ENCODE data around the gene FGD3. TPM values are rescaled to one million over a fixed set of nuclear protein-coding genes. Genes with fewer than 3 reads are reported as not detected.

FGD3 gene
- polyA plus RNA-seq, 1 experiment, result not detected

DNA sequence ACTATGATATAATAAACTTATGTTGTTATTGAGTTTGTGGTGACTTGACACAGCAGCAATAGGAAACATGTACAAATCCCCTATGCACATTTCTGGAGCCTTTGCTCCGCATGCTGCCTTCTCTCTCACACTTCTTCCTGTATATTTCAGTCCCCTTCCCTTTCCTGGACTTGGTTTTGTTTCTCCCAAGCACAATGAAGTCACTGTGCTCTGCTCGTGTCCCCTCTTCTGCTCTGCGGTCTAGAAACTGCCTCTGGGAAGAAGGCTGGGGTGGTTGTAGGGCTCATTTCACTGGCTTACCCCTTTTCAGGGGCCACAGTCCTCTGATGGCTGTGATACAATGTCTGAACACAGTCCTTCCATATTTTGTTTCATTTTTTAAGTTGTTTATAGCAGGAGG, 15.7 kb upstream of the FGD3 start:
- no peak for DNase-seq (ENCODE audit: low read depth)
- Histone ChIP-seq H3K4me3 (ENCODE audit: low read depth, low read length) (no peak overlapping the region), H3K27me3 (ENCODE audit: control insufficient read depth, insufficient read depth, low read length) (0 out of 2 replicates have a peak, but pooled peaks cover 1% of the 10 kb centered on the region), H3K36me3 (ENCODE audit: control insufficient read depth, insufficient read depth, low read length) (no peaks in the 10 kb centered on the region)
- CTCF ChIA-PET, result no interaction called here
- POLR2A ChIA-PET, result no interaction called here
- TF ChIP-seq, protein P1, sequence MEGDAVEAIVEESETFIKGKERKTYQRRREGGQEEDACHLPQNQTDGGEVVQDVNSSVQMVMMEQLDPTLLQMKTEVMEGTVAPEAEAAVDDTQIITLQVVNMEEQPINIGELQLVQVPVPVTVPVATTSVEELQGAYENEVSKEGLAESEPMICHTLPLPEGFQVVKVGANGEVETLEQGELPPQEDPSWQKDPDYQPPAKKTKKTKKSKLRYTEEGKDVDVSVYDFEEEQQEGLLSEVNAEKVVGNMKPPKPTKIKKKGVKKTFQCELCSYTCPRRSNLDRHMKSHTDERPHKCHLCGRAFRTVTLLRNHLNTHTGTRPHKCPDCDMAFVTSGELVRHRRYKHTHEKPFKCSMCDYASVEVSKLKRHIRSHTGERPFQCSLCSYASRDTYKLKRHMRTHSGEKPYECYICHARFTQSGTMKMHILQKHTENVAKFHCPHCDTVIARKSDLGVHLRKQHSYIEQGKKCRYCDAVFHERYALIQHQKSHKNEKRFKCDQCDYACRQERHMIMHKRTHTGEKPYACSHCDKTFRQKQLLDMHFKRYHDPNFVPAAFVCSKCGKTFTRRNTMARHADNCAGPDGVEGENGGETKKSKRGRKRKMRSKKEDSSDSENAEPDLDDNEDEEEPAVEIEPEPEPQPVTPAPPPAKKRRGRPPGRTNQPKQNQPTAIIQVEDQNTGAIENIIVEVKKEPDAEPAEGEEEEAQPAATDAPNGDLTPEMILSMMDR (IDR thresholded peaks at IDR 0.05; ENCODE audit: insufficient read depth, low read depth, low read length), result no peak

DNA sequence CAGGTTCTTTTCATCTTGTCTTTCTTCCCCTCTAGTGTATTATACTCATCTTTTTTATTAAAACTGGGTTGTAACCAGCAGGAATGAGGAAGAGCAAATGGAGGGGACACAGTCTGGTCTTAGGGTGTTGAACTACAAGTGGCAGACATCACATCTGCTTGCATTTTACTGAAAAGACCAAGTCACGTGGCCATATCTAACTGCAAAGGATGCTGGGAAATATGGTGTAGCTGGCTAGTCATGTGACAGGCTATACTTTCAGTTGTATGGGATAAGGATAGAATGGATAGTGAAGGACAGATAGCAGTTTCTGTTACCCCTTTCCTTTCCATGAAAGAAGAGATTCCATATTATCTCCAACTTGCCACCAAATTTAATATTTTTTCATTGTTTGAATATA, 13.0 kb upstream of the FGD3 start:
- no peak overlapping the region for H3K4me3 ChIP-seq (ENCODE audit: low read depth, low read length)
- TF ChIP-seq, protein P1 (IDR thresholded peaks at IDR 0.05; ENCODE audit: insufficient read depth, low read depth, low read length), result no peak
- POLR2A ChIA-PET, result no interaction called here
- DNase-seq (ENCODE audit: low read depth), result no peak
- no peaks in the 10 kb centered on the region for H3K36me3 ChIP-seq (ENCODE audit: control insufficient read depth, insufficient read depth, low read length)
- CTCF ChIA-PET, result no interaction called here
- H3K27me3 ChIP-seq (ENCODE audit: control insufficient read depth, insufficient read depth, low read length), result 0 out of 2 replicates have a peak, but pooled peaks cover 3% of the 10 kb centered on the region

DNA sequence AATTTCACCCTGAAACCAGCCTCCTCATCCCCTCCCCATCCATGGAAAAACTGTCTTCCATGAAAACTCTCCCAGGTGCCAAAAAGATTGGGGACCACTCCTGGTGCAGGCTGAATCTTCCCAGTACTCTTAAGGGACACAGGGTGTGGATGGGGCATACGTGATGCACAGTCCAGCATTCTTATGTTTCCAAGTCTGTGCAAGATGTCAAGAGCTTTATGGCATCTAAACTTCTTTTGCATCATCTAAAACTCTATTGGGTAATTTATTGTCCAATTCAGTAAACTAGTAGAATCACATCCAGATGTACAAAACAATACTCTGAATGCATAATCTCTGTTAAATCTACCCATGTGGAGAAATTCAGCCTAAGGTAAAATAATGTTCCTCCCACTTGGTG, 9.3 kb upstream of the FGD3 start:
- TF ChIP-seq, protein P1 (IDR thresholded peaks at IDR 0.05; ENCODE audit: insufficient read depth, low read depth, low read length), result no peak
- no peaks in the 10 kb centered on the region for H3K36me3 ChIP-seq (ENCODE audit: control insufficient read depth, insufficient read depth, low read length)
- CTCF ChIA-PET, result no interaction called here
- POLR2A ChIA-PET, result no interaction called here
- no peak overlapping the region for H3K4me3 ChIP-seq (ENCODE audit: low read depth, low read length)
- no peak for DNase-seq (ENCODE audit: low read depth)
- H3K27me3 ChIP-seq (ENCODE audit: control insufficient read depth, insufficient read depth, low read length), result peaks cover 2% of the 10 kb centered on the region; the same call in 1 of the 2 replicates

DNA sequence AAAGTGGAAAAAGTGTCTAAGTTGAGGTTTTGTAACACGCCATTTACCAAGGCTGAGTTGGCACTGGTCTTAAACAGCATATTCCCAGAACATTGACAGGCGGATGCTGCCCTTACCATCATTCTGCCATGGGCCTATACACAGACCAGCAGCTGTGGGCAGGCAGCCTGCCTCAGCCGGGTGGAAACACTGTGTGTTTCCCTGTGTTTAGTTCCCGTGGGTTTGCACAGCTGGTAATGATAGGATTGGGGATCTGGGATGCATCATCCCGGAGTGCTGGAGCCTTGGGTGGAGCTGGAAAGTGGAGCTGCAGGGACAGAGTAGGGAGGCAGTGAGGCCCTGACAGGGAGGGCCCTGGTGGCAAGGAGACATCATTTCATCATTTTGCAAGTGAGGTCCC, 5.5 kb upstream of the FGD3 start:
- H3K4me3 ChIP-seq (ENCODE audit: low read depth, low read length), result no peak overlapping the region
- TF ChIP-seq, protein P1 (IDR thresholded peaks at IDR 0.05; ENCODE audit: insufficient read depth, low read depth, low read length), result no peak
- DNase-seq (ENCODE audit: low read depth), result no peak
- ChIA-PET POLR2A (no interaction called here), CTCF (no interaction called here)
- no peaks in the 10 kb centered on the region for H3K36me3 ChIP-seq (ENCODE audit: control insufficient read depth, insufficient read depth, low read length)
- peaks cover 5% of the 10 kb centered on the region for H3K27me3 ChIP-seq (ENCODE audit: control insufficient read depth, insufficient read depth, low read length)

DNA sequence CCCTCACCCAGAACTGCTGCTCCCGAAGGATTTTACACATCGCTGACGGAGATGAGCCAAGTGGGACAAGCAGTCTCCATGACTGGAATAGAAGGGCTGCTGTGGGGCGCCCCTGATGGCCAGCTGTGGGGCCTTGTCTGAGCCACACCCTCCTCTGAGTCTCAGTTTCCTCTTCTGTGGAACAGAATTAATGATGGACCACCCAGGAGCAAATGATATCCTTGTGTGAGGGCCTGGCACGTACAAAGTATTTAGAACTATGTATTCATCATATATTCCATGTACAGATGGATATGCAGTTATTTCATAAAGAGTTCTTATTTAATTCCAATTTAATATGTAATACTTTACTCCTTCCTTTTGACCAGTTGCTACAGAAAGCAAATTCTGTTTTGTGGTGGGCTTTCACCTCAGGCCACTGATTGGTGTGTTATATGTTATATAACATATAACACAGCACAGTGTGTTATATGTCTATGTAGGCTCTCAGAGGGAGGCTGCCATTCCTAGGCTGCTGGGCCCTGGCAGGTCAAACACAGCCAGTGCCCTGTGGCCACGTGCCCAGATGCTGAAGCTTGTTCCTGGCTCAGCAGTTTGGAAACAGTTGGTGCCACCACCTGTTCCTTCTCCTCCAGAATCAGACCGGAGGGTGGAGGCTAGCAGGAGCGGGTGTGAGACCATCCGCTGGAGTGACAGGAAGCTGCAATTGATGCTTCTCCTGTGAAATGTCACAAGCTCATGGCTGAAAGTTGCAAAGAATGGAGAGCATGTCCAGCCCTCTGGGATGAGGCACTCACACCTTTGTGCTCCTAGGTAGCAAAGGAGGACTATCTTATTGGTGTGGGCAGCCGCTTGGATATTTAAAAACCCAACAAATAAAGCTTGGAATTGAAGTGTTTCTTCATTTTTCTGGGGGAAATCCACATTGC, 4.4 kb upstream of the FGD3 start:
- Histone ChIP-seq H3K27me3 (ENCODE audit: control insufficient read depth, insufficient read depth, low read length) (peaks cover 9% of the 10 kb centered on the region), H3K4me3 (ENCODE audit: low read depth, low read length) (no peak overlapping the region), H3K36me3 (ENCODE audit: control insufficient read depth, insufficient read depth, low read length) (no peaks in the 10 kb centered on the region)
- DNase-seq (ENCODE audit: low read depth), result no peak
- ChIA-PET CTCF (interaction anchor here (1.2 kb wide), 1 partner anchor 14 kb away, joined by 5 read pairs; no protein-coding TSS in a partner anchor), POLR2A (no interaction called here)
- TF ChIP-seq, protein P1 (IDR thresholded peaks at IDR 0.05; ENCODE audit: insufficient read depth, low read depth, low read length), result no peak
